A172 (cell line): Measurements from ENCODE around the gene ZNF398. TPM values are rescaled to one million over a fixed set of nuclear protein-coding genes. Genes with fewer than 3 reads are reported as not detected.

Experiments used
- DNase-seq: peaks from one replicate; pipeline ENCODE4 v3.0.0-alpha.2; 2015; ENCODE audit warnings: low spot score
- total RNA-seq: library from RNA; depleted of rRNA; stranded (reverse); fragments of >200 nt; shearing (Covaris generic); gene quantifications from 2 replicates; pipeline ENCODE4 v1.2.3, GENCODE V29; 2014

Gene ZNF398
- total RNA-seq, 1 experiment from 2014 or later: 9.2 TPM

DNA sequence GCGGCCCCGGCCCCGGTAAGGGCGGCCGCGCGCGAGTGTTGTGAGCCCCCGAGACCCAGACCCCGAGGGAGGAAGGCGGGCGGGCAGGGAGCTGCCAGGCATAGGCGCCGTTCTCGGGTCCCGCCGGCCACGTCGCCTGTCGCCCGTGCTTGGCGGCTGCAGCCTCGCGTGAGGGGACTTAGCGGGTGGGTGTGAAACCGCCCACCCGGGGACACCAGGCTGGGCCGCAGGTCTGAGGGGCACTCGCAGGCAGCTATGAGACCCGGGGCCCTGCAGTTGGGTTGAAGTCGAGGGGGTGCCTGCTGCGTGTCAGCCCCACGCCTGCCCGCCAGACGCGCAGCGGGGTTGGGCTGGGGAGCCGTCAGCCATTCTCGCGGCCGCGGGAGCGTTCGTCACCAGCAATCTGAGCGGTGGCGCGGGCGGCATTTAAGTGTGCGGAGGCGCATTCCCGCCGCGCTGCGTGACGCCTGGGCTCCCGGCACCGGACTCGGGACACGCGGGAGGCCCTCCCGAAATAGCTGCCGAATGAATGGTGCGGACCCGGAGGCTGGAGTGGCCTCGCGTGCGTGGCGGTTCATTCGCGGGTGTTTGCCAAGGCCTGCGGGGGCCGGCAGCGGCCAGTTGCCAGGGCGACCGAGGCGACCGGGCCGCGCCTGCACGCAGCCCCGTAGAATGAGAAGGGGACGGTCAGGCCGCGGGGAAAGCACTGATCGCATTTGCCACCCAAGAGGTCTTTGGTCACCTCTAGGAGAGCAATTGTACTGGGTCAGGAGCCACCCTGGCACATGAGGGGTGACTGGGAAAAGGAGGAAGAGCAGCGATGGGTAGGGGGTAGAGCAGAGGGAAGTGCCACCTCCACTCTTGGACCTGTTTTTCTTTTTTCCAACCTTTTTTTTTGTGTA, 750 bp downstream of the ZNF398 start:
- no peak for DNase-seq

DNA sequence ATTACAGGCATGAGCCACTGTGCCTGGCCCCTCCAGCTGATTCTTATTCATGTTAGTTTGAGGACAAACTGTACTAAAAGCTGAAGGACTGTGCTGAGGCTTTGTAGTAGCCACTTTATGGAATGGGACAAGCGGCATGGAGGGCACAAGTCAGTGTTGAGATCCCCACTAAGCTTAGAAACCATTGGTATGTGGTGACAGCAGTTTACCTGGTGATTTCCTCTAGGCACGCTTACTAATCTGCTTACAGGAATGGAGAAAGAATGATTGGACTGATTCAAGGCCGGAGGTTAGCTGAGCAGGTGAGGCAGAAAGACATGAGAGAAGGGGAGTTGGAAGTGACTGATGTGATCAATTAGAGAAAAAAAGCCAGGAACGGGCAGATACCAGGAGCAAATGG, 3.7 kb downstream of the ZNF398 start:
- DNase-seq: no peak

DNA sequence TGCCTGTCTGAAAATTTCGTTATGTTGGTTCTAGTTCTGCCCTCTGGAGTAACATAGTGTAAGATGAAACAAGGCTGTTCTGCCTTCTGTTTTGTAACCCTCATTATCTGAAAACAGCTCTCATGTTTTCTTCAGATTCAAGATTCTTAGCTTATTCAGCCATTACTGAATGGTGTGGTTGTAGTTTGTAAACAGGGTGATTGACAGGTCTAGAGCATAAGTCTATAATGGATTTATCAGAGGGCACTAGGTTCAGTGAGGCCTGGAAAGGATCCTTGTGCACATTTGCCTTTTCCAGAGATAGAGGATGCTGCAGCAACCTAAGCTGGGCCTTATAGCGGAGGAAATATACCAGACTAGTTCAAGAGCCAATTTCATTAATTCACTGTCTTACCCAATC, 6.1 kb downstream of the ZNF398 start:
- no peak for DNase-seq

DNA sequence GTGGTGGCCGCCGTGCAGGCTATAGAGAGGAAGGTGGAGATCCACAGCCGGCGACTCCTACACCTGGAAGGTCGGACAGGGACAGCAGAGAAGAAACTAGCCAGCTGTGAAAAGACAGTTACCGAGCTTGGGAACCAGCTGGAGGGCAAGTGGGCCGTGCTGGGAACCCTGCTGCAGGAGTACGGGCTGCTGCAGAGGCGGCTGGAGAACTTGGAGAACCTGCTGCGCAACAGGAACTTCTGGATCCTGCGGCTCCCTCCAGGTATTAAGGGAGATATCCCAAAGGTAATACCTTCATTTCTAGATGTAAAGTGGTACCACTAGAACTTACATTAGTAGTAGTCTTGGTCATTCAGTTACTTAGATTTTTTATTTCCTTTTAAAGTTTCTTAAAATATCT, 6.8 kb downstream of the ZNF398 start:
- no peak for DNase-seq

DNA sequence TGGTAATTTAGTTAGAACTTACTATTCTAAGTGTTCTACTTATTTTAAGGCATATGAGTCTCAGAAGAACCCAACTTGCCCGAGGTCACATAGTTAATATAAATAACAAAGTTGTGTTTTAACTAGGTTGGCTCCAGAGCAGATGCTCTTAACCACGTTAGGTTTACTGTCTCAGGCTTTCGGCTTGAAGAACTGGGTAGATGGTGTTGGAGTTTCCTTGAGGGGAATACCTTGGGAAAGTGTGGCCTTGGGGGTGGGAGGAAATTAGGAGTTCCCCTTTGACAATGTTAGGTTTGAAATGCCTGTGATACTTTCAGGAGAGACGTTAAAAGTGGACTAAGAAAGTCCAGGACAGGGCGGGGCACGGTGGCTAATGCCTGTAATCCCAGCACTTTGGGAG, 9.6 kb downstream of the ZNF398 start:
- no peak for DNase-seq

DNA sequence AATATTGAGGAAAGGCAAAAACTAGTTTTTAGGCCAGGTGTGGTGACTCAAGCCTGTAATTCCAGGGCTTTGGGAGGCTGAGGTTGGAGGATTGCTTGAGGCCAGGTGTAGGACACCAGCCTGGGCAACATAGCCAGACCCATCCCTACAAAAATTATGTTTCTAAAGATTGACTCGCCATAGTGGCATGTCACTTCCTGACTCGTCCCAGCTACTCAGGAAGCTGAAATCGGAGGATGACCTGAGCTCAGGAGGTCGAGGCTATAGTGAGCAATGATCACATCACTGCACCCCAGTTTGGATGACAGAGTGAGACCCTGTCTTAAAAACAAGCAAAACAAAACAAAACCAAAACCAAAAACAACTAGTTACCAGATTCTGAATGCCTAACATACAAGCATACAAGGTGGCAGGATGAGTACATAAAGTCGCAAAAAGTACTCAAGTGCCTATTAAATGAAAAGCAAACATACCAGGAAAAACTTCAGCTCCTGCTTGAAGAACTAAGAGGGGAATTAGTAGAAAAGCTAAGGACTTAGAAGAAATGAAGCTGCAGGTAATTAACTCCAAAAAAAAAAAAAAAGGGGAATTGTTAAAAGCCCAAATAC, 14.1 kb downstream of the ZNF398 start:
- DNase-seq: peak; percentile 45

DNA sequence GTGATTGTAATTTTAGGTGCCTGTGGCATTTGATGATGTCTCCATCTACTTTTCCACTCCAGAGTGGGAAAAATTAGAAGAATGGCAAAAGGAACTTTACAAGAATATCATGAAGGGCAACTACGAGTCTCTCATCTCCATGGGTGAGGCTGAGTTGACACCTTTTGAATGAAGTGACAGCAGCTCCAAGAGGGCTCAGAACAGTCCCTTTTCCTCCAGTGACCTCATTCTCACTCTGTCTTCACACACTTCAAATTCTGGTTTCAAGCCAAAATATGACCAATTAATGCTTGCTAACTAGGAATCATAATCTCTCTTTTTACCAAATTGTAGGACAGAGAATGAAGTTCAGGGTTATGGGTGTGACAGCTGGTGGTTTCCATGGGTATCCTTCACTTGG, 18.9 kb downstream of the ZNF398 start:
- no peak for DNase-seq

DNA sequence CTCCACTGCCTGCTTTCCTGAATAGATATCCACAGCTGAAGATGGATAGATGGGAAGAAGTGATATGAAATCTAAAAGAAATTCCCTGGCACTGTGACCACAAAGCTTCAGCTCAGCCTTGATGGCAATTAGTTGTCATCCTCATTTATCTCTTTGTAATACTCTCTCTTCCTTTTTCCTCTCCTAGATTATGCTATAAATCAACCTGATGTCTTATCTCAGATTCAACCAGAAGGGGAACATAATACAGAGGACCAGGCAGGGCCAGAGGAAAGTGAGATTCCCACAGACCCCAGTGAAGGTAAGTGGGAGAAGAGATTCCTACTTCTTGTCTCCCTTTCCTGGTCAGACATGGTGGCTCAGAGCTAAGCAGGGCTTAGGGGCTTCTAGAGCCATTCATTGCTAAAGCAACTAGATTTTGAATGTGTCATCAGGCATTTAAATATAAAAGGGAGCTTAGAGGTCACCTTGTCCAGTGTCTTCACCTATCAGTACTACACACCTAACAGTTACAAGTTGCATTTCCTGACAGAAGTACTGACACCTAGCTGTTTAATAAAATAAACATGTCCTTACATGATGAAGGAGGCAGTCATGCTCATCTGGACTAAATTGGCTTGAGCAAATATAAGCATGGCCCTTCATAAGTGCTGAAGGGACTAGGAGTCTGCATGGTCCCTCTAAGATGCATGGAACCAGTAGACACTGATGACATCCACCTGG, 19.5 kb downstream of the ZNF398 start:
- no peak for DNase-seq

DNA sequence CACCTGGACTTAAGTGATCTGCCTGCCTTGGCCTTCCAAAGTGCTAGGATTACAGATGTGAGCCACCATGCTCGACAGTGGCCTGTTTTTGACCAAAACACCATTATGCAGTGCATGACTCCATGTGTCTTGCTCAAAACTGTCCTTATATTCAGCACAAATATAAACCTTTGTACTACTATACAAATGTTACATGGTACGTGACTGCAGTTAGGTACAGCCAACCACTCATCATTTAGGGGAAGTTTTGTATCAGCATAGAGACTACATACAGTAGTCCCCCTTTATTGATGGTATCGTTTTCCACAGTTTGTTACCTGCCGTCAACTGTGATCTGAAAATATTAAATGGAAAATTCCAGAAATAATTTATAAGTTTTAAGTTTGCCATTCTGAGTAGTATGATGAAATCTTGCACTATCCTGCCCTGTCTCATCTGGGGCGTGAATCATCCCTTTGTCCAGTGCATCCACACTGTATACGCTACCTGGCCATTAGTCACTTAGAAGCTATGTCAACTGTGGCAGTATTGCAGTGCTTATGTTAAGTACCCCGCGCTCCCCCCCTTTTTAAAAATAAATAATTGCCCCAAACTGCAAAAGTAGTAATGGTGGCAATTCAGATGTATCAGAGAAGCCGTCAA, 24.8 kb downstream of the ZNF398 start:
- DNase-seq: peak; percentile 51

DNA sequence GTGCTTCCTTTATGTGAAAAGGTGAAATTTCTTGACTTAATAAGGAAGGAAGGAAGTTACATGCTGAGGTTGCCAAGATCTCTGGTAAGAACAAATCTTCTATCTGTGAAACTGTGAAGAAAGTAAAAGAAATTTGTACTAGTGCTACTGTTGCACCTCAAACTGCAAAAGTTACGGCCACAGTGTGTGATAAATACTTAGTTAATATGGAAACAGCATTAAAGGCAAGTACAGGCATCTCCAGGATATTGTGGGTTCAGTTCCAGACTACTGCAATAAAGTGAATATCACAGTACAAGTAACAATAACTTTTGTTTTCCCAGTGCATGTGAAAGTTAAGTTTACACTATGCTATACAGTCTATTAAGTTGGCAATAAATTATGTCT, 25.3 kb downstream of the ZNF398 start:
- DNase-seq: no peak

DNA sequence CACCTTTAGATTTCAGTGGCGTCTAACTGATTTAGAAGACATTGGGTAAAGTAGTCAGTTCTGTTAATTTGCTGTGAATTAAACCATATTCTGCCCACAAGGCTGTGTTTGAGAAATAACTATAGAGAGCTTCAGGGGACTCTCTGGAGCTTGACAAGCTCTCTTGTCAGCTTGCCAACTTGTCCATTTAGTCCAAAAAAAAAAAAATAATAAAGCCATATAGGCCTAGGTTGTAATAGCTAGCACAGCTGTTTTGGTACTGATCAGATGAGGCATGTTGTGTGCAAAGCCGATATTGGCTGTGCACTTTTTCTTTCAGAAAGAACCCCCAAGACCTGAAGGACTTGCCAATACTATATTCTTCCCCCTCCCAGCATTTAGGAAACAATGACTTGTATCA, 27.9 kb downstream of the ZNF398 start:
- DNase-seq: no peak

DNA sequence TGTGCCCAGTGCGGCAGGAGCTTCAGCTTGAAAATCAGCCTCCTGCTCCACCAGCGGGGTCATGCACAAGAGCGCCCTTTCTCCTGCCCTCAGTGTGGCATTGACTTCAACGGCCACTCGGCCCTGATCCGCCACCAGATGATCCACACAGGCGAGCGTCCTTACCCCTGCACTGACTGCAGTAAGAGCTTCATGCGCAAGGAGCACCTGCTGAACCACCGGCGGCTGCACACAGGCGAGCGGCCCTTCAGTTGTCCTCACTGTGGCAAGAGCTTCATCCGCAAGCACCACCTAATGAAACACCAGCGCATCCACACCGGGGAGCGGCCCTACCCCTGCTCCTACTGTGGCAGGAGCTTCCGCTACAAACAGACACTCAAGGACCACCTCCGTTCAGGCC, 32.0 kb downstream of the ZNF398 start:
- no peak for DNase-seq

DNA sequence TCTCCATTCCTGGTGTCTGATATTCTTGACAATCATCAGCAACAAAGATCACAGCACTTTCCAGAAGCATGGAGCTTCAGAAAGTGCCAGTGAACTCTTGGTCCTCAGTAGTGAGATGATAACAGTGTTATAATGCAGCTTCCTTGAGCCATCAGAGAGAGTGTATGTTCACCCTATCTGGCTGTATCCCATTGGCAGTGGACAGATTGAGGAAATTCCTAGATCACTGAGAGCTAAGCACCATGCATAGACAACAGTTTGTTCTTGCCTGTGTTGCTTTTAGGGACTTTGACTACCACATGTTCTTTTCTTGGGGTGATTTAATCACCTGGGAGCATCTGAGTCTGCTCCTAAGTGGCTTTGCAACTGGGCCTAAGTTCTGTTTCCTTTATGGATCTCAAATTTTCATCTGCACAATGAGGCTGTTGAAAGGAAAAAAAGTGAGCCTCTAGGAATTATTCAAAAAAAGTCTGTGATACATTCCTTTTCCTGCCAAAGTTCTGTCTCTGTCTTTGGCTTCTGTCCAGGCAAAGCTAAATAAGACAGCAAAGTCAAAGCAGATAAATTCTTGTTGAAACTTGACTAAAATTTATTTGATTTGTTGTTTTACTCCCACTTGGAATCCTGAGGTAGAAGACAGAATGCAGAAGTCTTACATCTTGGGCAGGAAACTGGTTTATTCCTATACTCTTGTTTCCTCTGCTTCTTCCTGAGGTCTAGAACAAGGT, 33.6 kb downstream of the ZNF398 start:
- DNase-seq: no peak

DNA sequence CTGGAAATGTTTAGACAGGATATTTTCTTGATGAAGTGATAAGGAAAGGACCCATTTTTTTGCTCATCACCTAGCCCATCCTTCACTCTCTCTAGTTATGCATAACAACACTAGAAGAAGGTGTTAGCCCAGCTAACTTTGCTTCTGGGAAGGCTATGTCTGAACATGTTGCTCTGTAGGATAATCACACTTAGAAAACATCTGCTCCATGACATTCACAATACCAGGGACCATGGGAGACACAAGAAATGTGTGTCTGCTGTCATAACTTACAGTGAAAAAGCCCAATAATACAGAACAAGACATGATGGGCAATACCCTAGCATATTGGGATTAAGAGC, 34.2 kb downstream of the ZNF398 start:
- DNase-seq: no peak

DNA sequence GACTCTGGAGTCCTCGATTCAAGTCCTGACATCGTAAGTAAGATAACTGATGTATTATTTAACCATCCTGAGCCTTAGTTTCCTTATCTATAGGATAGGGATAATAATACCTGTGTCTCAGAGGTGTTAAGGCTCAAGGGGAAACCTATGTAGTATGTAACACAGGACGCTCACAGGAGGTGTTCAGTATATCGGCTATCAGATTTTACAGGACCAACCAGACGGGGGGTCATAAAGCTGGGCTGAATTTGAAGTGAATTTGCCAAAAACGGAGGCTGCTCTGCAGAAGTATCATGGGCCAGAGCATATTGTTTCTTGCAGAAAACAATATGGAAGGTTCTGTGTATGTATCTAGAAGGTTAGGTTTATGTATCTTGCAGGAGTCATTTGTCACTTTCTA, 37.0 kb downstream of the ZNF398 start:
- no peak for DNase-seq

DNA sequence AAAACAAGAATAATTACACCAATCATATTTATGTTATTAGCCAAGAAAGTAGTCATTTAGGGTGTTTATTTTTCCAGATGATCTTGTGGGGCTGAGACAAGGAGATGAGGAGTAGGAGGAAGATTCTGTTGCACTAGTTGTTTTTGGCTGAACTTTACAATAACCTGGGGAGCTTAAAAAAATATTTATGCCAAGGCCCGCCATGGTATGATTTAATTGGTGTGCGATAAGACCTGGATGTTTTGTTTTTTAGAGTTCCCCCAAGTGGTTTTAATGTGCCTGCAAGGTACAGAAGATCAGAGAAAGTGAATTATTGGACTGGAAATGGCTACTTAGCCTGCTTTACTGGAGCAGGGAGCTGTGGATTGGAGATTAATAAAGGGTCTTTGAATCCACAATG, 41.0 kb downstream of the ZNF398 start:
- no peak for DNase-seq

DNA sequence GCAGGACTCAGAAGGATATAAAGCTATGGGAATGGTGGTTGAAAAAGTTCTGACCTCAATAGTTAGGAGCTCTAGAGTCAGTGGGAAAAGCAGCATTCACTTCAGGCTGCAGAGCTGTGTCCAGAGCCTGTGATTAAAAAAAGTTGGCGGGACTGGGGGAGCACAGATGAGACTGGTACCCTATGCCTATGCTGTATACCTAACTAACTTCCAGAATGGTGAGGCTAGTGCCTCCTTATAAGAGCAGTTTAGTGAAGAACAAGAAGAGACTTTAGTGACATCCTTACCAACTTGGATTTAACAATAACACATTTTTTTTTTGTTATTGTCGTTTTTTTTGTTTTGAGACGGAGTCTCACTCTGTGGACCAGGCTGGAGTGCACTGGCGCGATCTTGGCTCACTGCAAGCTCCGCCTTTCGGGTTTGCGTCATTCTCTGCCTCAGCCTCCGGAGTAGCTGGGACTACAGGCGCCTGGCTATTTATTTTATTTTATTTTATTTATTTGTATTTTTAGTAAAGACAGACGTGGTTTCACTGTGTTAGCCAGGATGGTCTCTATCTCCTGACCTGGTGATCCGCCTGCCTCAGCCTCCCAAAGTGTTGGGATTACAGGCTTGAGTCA, 41.5 kb downstream of the ZNF398 start:
- no peak for DNase-seq

DNA sequence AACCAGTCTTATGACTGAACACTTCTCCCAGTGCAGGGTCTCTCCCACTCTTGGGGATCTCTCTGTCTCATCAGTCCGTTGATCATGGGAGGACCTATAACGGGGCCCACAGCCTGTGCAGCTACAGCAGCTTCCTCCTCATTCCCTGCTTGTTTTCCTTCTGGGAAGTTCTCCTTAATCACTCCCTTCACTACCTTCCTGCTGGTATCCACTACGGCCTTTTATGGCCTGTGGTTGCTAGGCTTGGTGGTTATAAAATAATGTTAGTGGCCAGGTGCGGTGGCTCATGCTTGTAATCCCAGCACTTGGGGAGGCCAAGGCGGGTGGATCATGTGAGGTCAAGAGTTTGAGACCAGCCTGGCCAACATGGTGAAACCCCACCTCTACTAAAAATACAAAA, 44.6 kb downstream of the ZNF398 start:
- DNase-seq: no peak

DNA sequence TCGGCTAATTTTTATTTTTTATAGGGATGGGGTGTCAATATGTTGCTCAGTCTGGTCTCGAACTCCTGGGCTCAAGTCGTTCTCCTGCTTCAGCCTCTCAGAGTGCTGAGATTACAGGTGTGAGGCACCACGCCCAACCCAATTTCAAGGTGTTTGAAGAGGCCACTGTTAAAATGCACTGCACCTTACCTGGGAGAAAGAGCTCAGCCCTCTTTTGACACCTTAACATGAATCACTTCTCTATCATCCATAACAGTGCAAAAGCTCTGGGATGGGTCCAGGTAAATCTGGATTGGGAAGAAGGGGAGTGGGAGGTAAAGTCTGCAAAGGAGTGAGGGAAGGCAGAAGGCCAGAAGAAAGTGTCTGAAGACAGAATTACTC, 47.5 kb downstream of the ZNF398 start:
- DNase-seq: no peak

DNA sequence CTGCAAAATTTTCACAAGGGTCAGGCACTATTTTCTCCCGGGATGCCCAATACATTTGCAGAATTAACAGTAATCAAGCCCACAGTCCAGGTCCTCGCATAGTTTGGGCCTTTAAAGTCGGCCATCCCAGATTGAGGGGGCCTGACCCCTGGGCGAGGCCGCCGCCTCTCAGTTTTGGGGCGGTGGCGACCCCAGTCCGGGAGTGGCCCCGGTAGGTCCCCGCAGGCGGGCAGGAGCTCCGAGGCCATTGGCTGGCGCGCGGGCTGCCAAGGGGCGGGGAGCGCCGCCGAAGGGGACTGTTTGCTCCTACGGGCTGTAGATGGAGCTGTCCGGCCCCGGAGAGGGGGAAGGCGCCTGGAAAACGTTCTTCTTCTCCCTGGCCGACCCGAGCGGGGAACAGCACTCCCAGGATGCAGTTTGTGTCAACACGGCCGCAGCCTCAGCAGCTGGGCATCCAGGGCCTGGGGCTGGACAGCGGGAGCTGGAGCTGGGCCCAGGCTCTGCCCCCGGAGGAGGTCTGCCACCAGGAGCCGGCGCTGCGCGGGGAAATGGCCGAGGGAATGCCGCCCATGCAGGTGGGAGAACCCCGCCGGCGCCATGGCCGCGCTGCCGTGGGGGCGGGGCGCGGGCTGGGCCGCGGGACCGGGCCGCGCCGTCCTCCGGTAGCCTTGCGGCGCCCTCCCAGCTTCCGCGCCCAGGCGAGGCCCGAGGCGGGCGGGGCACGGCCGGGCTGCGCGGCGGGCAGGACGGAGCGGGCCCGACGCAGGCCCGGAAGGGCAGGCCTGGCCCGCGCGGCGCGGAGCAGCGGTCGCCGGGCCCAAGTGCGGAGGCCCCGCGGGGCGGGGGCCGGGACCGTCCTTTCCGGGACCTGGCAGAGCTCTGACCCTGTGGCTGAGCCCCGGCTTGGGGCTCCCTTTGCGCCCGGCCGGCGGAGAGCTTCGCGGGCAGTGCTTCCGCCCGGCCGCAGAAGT, 48.2 kb downstream of the ZNF398 start, which contains the start of gene ZNF282:
Gene ZNF282, plus strand, starts transcription at position 367 of the 971 bp plus-strand sequence. Its CDS starts 44 bp downstream, at position 411.
- DNase-seq: peak; percentile 86
